ENCODE measurements around the gene STK33.

Gene STK33

DNA sequence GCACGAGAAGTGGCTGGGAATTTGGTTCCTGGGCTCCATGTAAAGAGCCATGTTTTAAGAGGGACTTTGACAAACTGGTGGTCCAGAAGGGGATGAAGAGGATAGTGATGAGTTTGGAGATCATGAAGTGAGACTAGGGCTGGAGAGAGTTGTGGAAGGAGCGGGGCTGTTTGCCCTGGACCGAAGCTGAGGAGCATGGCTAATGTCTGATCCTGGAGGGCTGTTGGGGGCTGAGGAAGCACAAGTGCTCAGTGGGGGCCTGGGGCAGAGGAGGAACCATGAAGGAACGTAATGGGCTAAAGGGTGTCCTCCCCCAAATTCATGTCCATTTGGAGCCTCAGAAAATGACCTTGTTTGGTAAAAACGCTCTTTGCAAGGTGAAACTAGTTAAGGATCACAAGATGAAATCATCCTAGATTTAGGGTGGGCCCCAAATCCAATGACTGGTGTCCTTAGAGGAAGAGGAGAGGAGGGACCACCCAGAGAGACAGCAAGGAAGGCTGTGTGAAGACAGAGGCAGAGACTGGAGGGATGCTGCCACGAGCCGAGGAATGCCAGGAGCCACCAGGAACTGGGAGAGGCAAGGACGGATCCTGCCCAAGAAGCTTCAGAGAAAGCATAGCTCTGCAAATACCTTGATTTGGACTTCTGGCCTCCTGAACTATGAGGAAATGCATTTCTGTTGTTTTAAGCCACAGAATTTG lies 223.1 kb downstream of the STK33 start:
- no peak for DNase-seq

GRCh38 chr11:8369592-8370205 lies 224.3 kb downstream of the STK33 start:
- DNase-seq, result no peak

DNA sequence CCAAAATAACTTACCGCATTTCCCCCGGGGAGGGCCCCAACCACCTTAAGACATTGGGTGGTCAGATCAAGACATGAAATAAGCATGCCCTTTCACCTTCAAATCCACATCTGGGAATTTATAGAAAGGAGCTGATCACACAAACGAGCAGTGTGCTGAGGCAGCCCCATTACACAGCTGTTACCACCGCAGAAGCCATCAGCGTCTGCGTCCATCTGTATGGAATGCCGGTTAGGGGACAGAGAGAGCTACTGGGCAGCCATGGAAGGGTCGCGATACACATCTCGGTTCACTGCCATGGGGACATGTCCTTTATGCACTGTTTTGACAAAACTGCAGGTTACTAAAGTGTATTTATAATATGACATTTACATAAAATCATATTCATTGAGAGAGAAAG lies 225.3 kb downstream of the STK33 start:
- DNase-seq, result no peak

GRCh38 chr11:8368194-8368593 lies 225.8 kb downstream of the STK33 start:
- no peak for DNase-seq

- DNase-seq, result no peak
Measured at GRCh38 chr11:8366316-8366715, 227.7 kb downstream of the STK33 start.

GRCh38 chr11:8365216-8365941 lies 228.6 kb downstream of the STK33 start:
- DNase-seq, result no peak

DNA sequence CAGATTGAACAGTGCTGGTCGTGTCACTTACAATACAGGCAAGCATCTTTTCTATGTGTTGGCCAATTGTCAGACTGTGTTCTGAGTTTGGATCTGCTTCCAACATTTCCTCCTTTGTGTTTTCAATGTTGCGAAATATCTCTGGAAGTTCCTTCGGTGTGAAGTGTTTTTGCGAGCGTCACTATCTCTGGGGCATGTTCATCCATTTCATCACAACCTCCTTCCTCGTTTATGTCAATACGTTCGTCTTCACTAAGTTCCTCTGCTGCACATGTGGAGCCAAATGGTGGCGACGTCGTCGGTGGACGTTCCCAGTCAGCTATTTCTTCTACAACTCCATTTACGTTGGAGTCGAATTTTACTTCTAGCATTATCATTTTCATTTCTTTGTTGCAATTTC lies 230.1 kb downstream of the STK33 start:
- DNase-seq, result no peak

GRCh38 chr11:8362899-8363298 lies 231.1 kb downstream of the STK33 start:
- DNase-seq, result no peak

DNA sequence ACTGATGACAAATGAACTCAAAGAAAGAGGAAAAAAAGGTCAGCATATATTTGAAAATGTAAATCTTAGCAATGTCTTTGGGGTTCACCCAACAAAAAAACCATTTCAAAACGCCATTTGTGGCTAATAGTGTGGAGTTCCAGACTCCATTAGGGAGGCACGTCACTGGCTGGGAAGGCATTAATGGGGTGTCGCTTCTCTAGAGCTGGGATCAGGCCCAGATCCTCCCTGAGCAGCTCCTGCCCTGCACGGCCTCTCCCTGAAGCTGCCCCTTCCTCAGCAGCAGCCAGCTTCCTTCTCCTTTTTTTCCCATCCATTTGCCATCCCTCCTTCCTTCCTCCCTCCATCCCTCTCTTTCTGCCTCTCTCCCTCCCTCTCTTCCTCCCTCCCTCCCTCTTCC lies 231.5 kb downstream of the STK33 start:
- DNase-seq, result no peak

DNA sequence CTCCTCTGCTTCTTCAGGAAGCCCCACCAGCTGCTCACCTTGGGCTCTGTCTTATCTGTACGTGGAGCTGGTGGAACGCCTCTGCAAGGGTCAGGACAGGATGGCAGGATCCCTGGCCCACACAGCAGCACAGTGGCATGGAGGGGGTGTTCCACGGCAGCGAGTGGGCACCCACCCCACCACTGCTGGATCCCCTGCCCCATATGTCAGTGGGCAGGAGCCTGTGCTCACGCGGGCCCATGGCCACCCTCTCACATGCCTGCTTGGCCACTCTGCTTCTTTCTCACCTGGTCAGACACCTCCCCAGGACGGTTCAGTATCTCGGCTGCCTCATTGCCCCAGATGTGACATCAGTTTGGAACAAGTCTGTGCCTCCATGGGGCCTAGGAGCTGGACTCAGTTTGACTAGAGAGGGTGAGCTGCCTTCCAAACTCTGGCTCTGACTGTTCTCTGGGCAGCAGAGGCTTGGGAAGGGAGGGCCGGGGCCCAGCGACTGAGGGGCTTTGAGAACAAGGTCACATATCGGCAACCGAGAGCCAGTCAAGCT lies 232.3 kb downstream of the STK33 start:
- no peak for DNase-seq

- no peak for DNase-seq
Measured at GRCh38 chr11:8361206-8361605, 232.8 kb downstream of the STK33 start.

DNA sequence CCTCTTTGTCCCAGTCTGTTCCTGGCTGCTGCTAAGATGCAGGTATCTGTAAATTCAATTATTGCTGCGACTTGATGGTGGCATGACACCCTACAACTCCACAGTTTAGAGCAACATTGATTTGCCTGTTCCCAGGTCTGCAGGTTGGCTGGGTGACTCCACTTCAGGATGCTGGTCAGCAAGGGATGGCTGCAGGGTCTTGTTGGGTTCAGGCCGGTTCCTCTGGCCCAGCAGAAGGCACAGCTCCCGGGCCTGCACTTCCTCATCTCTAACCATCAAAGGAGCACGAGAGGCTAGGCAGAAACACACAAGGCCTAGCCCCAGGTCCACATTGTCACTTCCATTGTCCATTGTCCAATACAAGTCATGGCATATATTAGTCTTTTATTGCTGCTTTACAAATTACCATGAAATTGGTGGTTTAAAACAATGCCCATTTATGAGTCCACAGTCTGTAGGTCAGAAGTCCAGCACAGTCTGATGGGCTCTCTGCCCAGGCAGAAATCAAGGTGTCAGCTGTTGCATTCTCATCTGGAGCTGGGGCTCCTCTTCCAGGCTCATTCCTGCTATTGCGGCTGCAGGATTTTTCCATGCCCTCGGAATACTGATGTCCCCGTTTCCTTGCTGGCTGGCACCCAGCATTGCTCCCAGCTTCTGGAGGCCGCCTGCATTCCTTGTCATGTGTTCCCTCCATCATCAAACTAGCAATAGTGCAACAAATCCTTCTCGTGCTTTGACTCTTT lies 233.8 kb downstream of the STK33 start:
- DNase-seq, result no peak

DNA sequence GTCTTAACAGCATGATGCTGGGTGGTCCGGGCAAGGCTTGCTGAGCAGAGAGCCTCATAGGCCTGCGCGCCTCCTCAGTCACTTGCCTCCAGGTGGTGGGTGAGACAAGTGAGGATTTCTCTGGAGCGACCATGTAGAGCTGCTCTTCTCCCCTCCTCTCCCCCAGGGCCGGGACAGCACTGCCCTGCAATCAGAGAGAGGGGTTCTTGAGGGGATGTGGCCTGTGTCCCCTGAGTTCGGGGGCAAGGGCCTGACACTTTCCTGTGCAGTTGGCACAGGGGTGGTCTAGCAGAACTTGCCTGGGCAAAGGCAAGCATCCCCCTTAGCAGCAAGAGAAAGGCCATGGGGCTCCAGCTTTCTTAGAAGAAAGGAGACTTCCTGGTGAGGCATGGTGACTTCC lies 234.5 kb downstream of the STK33 start:
- DNase-seq, result no peak

GRCh38 chr11:8357891-8358566 lies 236.0 kb downstream of the STK33 start:
- no peak for DNase-seq

DNA sequence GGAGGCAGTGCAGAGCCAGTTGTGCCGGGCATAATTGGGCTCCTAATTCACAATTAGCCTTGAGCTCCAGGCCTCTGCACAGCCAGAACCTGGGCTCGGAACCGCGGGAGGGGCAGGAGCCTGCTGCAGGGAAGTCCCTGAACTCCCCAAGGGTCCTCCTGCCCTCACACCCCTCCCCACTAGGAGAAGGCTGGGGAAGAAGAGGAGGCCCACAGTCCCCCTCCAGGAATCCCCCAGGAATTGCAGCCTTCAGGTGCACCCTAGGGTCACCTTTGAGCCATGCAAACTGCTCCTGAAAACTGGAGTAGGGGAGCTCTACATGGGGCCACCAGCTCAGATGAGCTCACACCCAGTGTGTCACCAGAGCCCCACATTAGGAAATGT lies 236.5 kb downstream of the STK33 start:
- no peak for DNase-seq

- DNase-seq, result peak; percentile 6
Measured at GRCh38 chr11:8356721-8357504, 237.1 kb downstream of the STK33 start.

GRCh38 chr11:8356216-8356615 lies 237.8 kb downstream of the STK33 start:
- no peak for DNase-seq

DNA sequence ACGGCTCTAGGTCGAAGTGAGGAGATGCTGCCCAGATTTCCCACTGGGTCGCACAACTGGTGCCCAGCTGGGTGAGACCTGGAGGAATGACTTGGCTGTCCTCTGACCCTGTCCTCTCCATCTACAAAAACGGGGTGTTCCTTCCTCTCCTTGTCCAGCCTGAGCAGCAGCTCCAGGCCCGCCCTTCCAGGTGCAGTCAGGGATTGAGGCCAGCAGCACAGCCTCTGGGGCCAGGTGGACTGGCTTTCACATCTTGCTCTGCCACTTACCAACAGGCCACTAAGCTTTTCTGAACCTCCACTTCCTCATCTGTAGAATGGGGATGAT lies 238.6 kb downstream of the STK33 start:
- DNase-seq, result no peak

DNA sequence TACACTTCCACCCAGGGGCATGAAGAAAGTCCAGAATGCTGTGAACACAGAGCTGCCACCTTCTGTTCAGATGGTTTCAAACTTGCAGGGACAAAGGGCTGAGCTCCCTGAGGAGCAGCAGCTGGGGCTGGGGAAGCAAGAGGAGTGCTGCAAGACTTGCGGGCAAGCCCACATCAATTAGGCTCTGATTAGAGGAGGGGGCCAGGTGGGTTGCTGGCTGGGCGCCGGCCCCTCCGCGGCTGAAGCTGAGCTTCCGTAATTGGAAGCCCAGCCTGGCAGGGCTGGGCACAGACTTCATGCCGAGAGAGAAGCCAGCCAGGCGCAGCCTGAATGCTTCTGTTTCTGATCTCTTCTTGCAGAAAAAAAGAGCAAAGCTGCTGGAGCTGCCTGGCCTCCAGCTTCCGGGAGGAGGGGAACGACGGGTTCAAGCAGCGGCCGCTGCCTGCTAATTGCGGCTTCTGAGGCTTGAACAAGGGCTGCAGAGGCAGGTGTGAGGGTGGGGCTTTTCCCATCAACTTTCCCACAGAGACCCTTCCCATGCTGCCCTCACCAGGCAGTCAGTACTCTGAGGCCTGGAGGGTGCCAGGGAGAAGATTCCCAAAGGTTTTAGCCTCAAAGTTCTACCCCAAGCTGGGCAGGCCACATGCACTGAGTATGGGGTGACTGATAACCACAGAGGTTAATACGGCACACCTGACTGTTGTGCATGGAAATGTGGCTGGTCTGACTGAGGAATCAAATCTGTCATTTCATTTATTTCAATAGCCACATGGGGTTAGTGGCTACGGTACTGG lies 239.2 kb downstream of the STK33 start:
- DNase-seq, result peak; percentile 4

- no peak for DNase-seq
Measured at GRCh38 chr11:8352876-8353505, 241.0 kb downstream of the STK33 start.
